Heart left ventricle (tissue), 13 donors: ENCODE results near the gene DOCK9.

Experiments
- CTCF ChIP-seq, 12 donors: fragments of 200-600 bp; sonication (generic) in 4 of 12; IDR thresholded peaks; one replicate each; pipeline versions ENCODE4 v1.5.0 to v1.8.0; 2018 to 2022; ENCODE audit warnings: antibody characterized with exemption in 12 of 12, mild to moderate bottlenecking in 5 of 12
- POLR2A ChIP-seq, 2 donors: fragments of 450-650 bp; IDR thresholded peaks; one replicate each; pipeline ENCODE4 v1.6.1; 2017; ENCODE audit warnings: antibody characterized with exemption in 2 of 2, mild to moderate bottlenecking in 2 of 2, moderate library complexity in 2 of 2
- donor health status: ischemic (EF 13 %, LVEDD 7.1; RV severe dilation, severe dysfunction).
- donor health status: DM: no; HTN: yes; CAD: no.
- donor health status: DM: no; HTN: no; CAD: no.
- donor health status: ischemic (EF 25% LVEDD 6.9; RV normal size, moderate dysfunction).
- donor health status: ischemic (EF 25% LVEDD 5.7; RV mildly dilated, moderate dysfunction).
- donor health status: ischemic (EF 35%, LVEDD 5.7; RV mildly dilated, moderate dysfunction).
- donor health status: nonischemic (EF 11% LVEDD 7.7; RV severe dilation, severe dysfunction).
- donor health status: DM: yes; HTN: yes; CAD: no.
- donor health status: PGD.
- donor health status: ischemic (EF 29% LVEDD 5.4; RV normal size, mild dysfunction).
- donor health status: nonischemic (EF 23%, LVEDD 6.1; RV moderate dilation, normal function).

- TF ChIP-seq CTCF (IDR thresholded peaks at IDR 0.05), result no peak
- TF ChIP-seq POLR2A (IDR thresholded peaks at IDR 0.05), result no peak
Measured at GRCh38 chr13:98771838-98772611, 205.8 kb downstream of the DOCK9 start.
